Measurements from ENCODE around the gene PALLD.

Gene PALLD

GRCh38 chr4:168732714-168733113, 235.9 kb downstream of the PALLD start:
- TF ChIP-seq, protein P1, sequence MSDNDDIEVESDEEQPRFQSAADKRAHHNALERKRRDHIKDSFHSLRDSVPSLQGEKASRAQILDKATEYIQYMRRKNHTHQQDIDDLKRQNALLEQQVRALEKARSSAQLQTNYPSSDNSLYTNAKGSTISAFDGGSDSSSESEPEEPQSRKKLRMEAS (IDR thresholded peaks at IDR 0.05; ENCODE audit: low read depth, low read length) = no peak
- no peak for TF ChIP-seq POLR2A (IDR thresholded peaks at IDR 0.05; ENCODE audit: extremely low read depth, insufficient read length)
- TF ChIP-seq, protein P2, sequence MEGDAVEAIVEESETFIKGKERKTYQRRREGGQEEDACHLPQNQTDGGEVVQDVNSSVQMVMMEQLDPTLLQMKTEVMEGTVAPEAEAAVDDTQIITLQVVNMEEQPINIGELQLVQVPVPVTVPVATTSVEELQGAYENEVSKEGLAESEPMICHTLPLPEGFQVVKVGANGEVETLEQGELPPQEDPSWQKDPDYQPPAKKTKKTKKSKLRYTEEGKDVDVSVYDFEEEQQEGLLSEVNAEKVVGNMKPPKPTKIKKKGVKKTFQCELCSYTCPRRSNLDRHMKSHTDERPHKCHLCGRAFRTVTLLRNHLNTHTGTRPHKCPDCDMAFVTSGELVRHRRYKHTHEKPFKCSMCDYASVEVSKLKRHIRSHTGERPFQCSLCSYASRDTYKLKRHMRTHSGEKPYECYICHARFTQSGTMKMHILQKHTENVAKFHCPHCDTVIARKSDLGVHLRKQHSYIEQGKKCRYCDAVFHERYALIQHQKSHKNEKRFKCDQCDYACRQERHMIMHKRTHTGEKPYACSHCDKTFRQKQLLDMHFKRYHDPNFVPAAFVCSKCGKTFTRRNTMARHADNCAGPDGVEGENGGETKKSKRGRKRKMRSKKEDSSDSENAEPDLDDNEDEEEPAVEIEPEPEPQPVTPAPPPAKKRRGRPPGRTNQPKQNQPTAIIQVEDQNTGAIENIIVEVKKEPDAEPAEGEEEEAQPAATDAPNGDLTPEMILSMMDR (IDR thresholded peaks at IDR 0.05; ENCODE audit: low read depth, low read length) = no peak
- no peak for TF ChIP-seq MYC (IDR thresholded peaks at IDR 0.05; ENCODE audit: low read depth, low read length)
- no peak overlapping the region for H3K4me3 ChIP-seq (ENCODE audit: low read depth, low read length)
- no peak for DNase-seq (ENCODE audit: low read depth)

- DNase-seq (ENCODE audit: low read depth) = no peak
- TF ChIP-seq POLR2A (IDR thresholded peaks at IDR 0.05; ENCODE audit: extremely low read depth, insufficient read length) = no peak
- TF ChIP-seq, protein P2 (IDR thresholded peaks at IDR 0.05; ENCODE audit: low read depth, low read length) = no peak
- TF ChIP-seq, protein P1 (IDR thresholded peaks at IDR 0.05; ENCODE audit: low read depth, low read length) = no peak
- TF ChIP-seq MYC (IDR thresholded peaks at IDR 0.05; ENCODE audit: low read depth, low read length) = no peak
- H3K4me3 ChIP-seq (ENCODE audit: low read depth, low read length) = no peak overlapping the region
These were observed 238.1 kb downstream of the PALLD start for GRCh38 chr4:168734703-168735678.

GRCh38 chr4:168735735-168736134, 238.9 kb downstream of the PALLD start:
- H3K4me3 ChIP-seq (ENCODE audit: low read depth, low read length) = no peak overlapping the region
- DNase-seq (ENCODE audit: low read depth) = no peak
- TF ChIP-seq POLR2A (IDR thresholded peaks at IDR 0.05; ENCODE audit: extremely low read depth, insufficient read length) (no peak), MYC (IDR thresholded peaks at IDR 0.05; ENCODE audit: low read depth, low read length) (no peak)
- TF ChIP-seq, protein P2 (IDR thresholded peaks at IDR 0.05; ENCODE audit: low read depth, low read length) = no peak
- TF ChIP-seq, protein P1 (IDR thresholded peaks at IDR 0.05; ENCODE audit: low read depth, low read length) = no peak

DNA sequence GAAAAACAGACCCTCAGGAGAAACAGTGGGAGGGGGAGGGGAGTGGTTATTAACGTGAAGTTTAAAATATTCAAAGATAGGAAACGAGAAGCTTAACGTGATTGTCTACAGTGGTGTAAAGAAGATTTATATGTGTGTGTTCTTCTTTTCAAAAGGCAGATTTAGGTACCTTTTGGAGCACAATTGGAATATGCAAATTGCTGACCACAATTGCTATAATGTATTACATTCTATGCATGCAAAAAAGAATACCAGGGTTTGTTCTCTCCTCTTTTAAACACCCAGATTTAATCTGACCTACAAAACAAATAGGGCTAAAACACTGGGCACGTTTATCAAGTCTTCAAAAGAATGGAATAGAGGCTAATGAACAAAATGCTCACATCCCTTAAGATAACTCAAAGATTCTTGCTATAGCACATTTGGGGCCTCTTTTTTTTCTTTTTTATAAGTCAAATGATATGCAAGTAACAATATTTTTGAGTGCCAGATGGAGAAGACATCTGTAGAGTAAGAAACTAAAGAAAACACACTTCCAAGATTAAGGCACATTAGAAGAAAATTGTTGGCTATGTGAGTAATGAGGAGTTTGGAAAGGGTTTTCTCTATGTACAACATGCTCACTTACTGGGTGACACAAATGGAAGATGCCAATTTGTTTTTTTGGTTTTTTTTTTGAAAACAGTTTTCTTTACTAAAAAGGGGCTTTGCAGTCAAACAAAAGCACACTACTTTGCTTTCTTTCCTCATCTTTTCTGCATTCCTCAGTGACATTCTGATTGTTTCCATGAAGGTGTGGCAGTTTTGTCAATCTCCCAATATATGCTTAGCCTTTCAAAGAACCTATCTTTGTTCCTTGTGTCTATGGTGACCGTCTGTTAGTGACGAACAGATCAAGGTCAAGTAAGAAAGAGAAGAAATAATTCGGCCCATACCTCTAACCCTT, 240.3 kb downstream of the PALLD start:
- no peak for DNase-seq (ENCODE audit: low read depth)
- TF ChIP-seq MYC (IDR thresholded peaks at IDR 0.05; ENCODE audit: low read depth, low read length) (no peak), POLR2A (IDR thresholded peaks at IDR 0.05; ENCODE audit: extremely low read depth, insufficient read length) (no peak)
- TF ChIP-seq, protein P1 (IDR thresholded peaks at IDR 0.05; ENCODE audit: low read depth, low read length) = no peak
- TF ChIP-seq, protein P2 (IDR thresholded peaks at IDR 0.05; ENCODE audit: low read depth, low read length) = no peak
- no peak overlapping the region for H3K4me3 ChIP-seq (ENCODE audit: low read depth, low read length)

DNA sequence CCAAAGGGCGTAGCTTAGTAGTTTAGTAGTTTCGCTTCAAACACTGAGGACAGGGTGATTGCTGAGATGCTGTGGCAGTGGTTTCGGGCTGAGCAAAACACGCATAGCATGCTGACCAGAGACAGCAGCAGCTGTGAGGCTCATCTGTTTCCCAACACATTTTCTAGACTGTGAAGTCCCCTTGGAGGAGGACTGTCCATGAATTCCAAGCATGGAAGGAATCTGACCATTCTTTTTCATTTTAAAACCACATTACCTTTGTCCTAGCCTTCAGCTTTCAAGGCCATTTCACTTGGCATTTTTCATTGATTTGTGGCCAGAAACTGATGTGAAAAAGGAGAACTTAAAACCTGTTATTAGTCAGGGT, 240.9 kb downstream of the PALLD start:
- TF ChIP-seq, protein P1 (IDR thresholded peaks at IDR 0.05; ENCODE audit: low read depth, low read length) = no peak
- TF ChIP-seq POLR2A (IDR thresholded peaks at IDR 0.05; ENCODE audit: extremely low read depth, insufficient read length) (no peak), MYC (IDR thresholded peaks at IDR 0.05; ENCODE audit: low read depth, low read length) (no peak)
- TF ChIP-seq, protein P2 (IDR thresholded peaks at IDR 0.05; ENCODE audit: low read depth, low read length) = no peak
- DNase-seq (ENCODE audit: low read depth) = no peak
- H3K4me3 ChIP-seq (ENCODE audit: low read depth, low read length) = no peak overlapping the region
